GM12875 (cell line): ENCODE data around the gene FOXS1.

Experiments
- H3K4me3 ChIP-seq: one replicate; pipeline ENCODE4 v1.5.1; 2011; ENCODE audit warnings: low read depth, low read length, control low read depth
- TF ChIP-seq, protein P1 (sequence below): IDR thresholded peaks from 2 replicates; pipeline ENCODE4 v1.5.1; 2011; ENCODE audit warnings: low read depth, mild to moderate bottlenecking, control low read depth, inconsistent platforms, low read length, moderate library complexity, borderline replicate concordance; ENCODE audit not compliant: insufficient read depth

FOXS1 gene

GRCh38 chr20:31803552-31804291 lies 41.7 kb downstream of the FOXS1 start:
- TF ChIP-seq, protein P1, sequence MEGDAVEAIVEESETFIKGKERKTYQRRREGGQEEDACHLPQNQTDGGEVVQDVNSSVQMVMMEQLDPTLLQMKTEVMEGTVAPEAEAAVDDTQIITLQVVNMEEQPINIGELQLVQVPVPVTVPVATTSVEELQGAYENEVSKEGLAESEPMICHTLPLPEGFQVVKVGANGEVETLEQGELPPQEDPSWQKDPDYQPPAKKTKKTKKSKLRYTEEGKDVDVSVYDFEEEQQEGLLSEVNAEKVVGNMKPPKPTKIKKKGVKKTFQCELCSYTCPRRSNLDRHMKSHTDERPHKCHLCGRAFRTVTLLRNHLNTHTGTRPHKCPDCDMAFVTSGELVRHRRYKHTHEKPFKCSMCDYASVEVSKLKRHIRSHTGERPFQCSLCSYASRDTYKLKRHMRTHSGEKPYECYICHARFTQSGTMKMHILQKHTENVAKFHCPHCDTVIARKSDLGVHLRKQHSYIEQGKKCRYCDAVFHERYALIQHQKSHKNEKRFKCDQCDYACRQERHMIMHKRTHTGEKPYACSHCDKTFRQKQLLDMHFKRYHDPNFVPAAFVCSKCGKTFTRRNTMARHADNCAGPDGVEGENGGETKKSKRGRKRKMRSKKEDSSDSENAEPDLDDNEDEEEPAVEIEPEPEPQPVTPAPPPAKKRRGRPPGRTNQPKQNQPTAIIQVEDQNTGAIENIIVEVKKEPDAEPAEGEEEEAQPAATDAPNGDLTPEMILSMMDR: no peak
- no peak overlapping the region for H3K4me3 ChIP-seq

GRCh38 chr20:31801508-31801907 lies 43.9 kb downstream of the FOXS1 start:
- H3K4me3 ChIP-seq: no peak overlapping the region
- TF ChIP-seq, protein P1: no peak

DNA sequence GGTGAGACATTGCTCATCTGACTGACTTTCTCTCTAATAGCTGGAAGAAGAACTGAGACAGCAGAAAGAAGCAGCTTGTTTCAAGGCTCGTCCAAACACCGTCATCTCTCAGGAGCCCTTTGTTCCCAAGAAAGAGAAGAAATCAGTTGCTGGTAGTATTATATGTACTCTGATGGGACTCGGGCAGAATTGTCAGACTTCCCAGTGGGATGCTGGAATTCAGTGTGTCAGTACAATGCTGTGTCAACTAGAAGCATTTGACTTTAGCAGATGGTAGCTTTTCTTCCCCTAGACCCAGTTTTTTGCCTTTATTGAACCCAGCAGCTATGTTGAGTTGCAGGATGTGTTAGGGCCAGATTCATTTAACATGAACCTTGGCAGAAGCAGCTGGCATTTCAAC lies 48.0 kb downstream of the FOXS1 start:
- TF ChIP-seq, protein P1: no peak
- H3K4me3 ChIP-seq: no peak overlapping the region
